Karpas-422 (cell line): ENCODE measurements around the gene SLC16A4. TPM values are rescaled to one million over a fixed set of nuclear protein-coding genes. Genes with fewer than 3 reads are reported as not detected.

Source experiments
- DNase-seq: peaks from one replicate; pipeline ENCODE4 v3.0.0-alpha.2; 2015
- H2AFZ ChIP-seq: fragments of 200-600 bp; sonication (generic); 2 replicates; pipeline ENCODE4 v1.6.1; 2014; ENCODE audit warnings: antibody characterized with exemption, low read length, mixed read lengths
- H3K27ac ChIP-seq: fragments of 200-600 bp; sonication (generic); 2 replicates; pipeline ENCODE4 v1.5.1; 2014; ENCODE audit warnings: mild to moderate bottlenecking, low read length, moderate library complexity
- H3K27me3 ChIP-seq: fragments of 200-600 bp; sonication (generic); 2 replicates; pipeline ENCODE4 v1.6.1; 2014; ENCODE audit warnings: low read length, mixed read lengths
- H3K36me3 ChIP-seq: fragments of 200-600 bp; sonication (generic); 2 replicates; pipeline ENCODE4 v1.6.1; 2014; ENCODE audit warnings: low read length, mixed read lengths; ENCODE audit not compliant: insufficient read depth
- H3K4me1 ChIP-seq: fragments of 200-600 bp; sonication (generic); 2 replicates; pipeline ENCODE4 v1.6.1; 2014; ENCODE audit warnings: mild to moderate bottlenecking, low read length, mixed read lengths
- H3K4me2 ChIP-seq: fragments of 200-600 bp; sonication (generic); 2 replicates; pipeline ENCODE4 v1.6.1; 2014; ENCODE audit warnings: low read length, low read depth, mild to moderate bottlenecking; ENCODE audit not compliant: poor library complexity, severe bottlenecking
- H3K4me3 ChIP-seq: fragments of 200-600 bp; sonication (generic); 2 replicates; pipeline ENCODE4 v1.5.1; 2014; ENCODE audit warnings: mild to moderate bottlenecking, antibody characterized with exemption, low read length, mixed read lengths
- H3K79me2 ChIP-seq: fragments of 200-600 bp; sonication (generic); 2 replicates; pipeline ENCODE4 v1.6.1; 2014; ENCODE audit warnings: mild to moderate bottlenecking, low read length, mixed read lengths
- H3K9ac ChIP-seq: fragments of 200-600 bp; sonication (generic); 2 replicates; pipeline ENCODE4 v1.6.0; 2014; ENCODE audit warnings: low read length
- H3K9me2 ChIP-seq: fragments of 200-600 bp; sonication (generic), shearing (Covaris generic); replicated peaks from 2 replicates; pipeline ENCODE4 v1.6.0; 2014; ENCODE audit warnings: mild to moderate bottlenecking, low read length, moderate library complexity; ENCODE audit not compliant: insufficient read depth
- H3K9me3 ChIP-seq: fragments of 300-700, 200-600 bp; sonication (generic); 2 replicates; pipeline ENCODE4 v1.6.1; 2014; ENCODE audit warnings: low read length, mixed read lengths
- H4K20me1 ChIP-seq: fragments of 200-600 bp; sonication (generic); 2 replicates; pipeline ENCODE4 v1.6.1; 2014; ENCODE audit warnings: mild to moderate bottlenecking, antibody characterized with exemption, low read length, low read depth; ENCODE audit not compliant: insufficient read depth
- total RNA-seq: library from RNA; depleted of rRNA; stranded (reverse); fragments of >200 nt; shearing (Covaris generic); gene quantifications from 2 replicates; pipeline ENCODE4 v1.2.3, GENCODE V29; 2014; ENCODE audit warnings: low replicate concordance

Gene SLC16A4
- total RNA-seq, 1 experiment from 2014 or later = 116 TPM

DNA sequence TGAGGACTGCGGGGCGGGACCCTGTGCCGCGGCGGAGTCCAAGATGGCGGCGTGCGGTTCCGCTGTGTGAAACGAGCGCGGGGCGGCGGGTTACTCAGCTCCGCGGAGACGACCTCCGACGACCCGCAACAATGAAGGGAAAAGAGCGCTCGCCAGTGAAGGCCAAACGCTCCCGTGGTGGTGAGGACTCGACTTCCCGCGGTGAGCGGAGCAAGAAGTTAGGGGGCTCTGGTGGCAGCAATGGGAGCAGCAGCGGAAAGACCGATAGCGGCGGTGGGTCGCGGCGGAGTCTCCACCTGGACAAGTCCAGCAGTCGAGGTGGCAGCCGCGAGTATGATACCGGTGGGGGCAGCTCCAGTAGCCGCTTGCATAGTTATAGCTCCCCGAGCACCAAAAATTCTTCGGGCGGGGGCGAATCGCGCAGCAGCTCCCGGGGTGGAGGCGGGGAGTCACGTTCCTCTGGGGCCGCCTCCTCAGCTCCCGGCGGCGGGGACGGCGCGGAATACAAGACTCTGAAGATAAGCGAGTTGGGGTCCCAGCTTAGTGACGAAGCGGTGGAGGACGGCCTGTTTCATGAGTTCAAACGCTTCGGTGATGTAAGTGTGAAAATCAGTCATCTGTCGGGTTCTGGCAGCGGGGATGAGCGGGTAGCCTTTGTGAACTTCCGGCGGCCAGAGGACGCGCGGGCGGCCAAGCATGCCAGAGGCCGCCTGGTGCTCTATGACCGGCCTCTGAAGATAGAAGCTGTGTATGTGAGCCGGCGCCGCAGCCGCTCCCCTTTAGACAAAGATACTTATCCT lies 51.2 kb downstream of the SLC16A4 start:
- Histone ChIP-seq H3K4me2 (peak overlapping the region; percentile 80), H2AFZ (no peak overlapping the region), H3K27me3 (no peaks in the 10 kb centered on the region), H3K27ac (peak overlapping the region; percentile 92), H3K36me3 (peaks cover 45% of the 10 kb centered on the region), H3K4me1 (peaks cover 59% of the 10 kb centered on the region), H3K9me2 (no peaks in the 10 kb centered on the region), H3K9ac (peak overlapping the region; percentile 99), H3K9me3 (no peaks in the 10 kb centered on the region), H4K20me1 (peaks cover 46% of the 10 kb centered on the region), H3K79me2 (peaks cover 60% of the 10 kb centered on the region), H3K4me3 (peak overlapping the region; percentile 87)
- DNase-seq = peak; percentile 83

DNA sequence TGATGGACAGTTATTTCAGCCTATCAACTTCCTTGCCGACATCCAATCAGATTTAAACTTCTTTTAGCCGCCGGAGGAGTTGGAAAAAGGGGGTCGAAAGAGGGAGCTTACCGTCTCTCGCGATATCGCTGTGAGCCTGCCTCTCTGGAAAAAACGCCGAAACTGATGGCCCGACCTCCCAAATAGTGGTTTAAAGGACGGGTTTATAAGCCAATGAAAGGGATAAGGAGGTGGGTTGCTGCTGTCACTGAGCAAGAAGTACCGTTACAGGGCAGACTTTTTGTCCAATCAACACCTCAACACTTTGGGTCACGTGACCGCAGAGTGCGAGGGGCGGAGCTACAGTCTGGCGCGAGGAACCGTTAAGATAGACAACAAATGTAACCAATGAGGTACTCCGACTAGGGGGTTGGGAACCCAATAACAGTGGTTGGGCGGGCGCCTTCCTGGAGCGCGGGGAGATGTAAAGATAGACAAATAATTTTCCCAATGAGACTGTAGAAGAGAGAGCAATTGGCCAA lies 51.9 kb downstream of the SLC16A4 start, which contains the start of gene RBM15:
TSS of gene RBM15 (plus strand) at position 492 of the 521 bp plus-strand sequence. CDS start at position 521, 29 bp downstream.
- H3K9me3 ChIP-seq = no peaks in the 10 kb centered on the region
- peak within 1 kb of the TSS; percentile 87 for H3K4me3 ChIP-seq
- DNase-seq = peak; percentile 100
- H3K79me2 ChIP-seq = peaks cover 54% of the 10 kb centered on the region
- H3K27me3 ChIP-seq = no peaks in the 10 kb centered on the region
- H3K9me2 ChIP-seq = no peaks in the 10 kb centered on the region
- H3K27ac ChIP-seq = peak within 1 kb of the TSS; percentile 92
- H3K4me1 ChIP-seq = peaks cover 52% of the 10 kb centered on the region
- H3K9ac ChIP-seq = peak within 1 kb of the TSS; percentile 99
- peak within 1 kb of the TSS; percentile 100 for H3K4me2 ChIP-seq
- H3K36me3 ChIP-seq = peaks cover 38% of the 10 kb centered on the region
- peak within 1 kb of the TSS; percentile 77; the same call in 1 of the 2 replicates for H2AFZ ChIP-seq
- peaks cover 39% of the 10 kb centered on the region for H4K20me1 ChIP-seq

DNA sequence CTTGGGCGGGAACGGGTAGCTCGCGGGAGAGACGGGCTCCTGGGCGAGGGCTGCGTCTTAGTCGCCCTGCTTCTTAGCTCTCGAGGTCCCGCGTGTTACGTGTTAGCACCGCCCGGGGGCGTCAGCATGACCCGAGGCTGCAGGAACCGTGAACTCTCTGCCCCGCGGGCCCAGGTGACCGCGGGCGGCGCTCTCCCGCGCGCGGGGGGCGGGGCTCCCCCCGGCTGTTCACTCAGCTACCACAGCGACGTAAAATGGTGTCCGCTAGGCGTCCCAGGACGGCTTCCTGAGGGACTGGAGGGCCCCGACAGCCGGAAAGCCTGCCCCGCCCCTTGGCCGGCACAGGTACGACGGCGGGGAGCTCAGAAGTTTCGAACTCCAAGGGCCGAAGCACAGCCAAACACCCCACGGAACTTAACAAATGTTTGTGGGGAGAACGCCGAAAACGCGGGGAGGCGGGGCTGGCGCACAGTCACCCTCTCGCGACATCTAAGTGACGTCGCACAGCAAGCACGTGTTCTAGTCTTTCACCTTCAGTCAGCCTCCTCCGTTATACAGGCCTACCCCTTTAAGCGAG lies 52.4 kb downstream of the SLC16A4 start:
- peak overlapping the region; percentile 93 for H3K9ac ChIP-seq
- H3K9me3 ChIP-seq = no peaks in the 10 kb centered on the region
- peak; percentile 96 for DNase-seq
- peaks cover 34% of the 10 kb centered on the region for H4K20me1 ChIP-seq
- H3K9me2 ChIP-seq = no peaks in the 10 kb centered on the region
- H3K36me3 ChIP-seq = peaks cover 33% of the 10 kb centered on the region
- H3K79me2 ChIP-seq = peaks cover 48% of the 10 kb centered on the region
- peak overlapping the region; percentile 100 for H3K4me2 ChIP-seq
- peak overlapping the region; percentile 85 for H3K4me3 ChIP-seq
- H2AFZ ChIP-seq = peak overlapping the region; percentile 77
- no peaks in the 10 kb centered on the region for H3K27me3 ChIP-seq
- H3K4me1 ChIP-seq = peaks cover 47% of the 10 kb centered on the region
- H3K27ac ChIP-seq = peak overlapping the region; percentile 87

DNA sequence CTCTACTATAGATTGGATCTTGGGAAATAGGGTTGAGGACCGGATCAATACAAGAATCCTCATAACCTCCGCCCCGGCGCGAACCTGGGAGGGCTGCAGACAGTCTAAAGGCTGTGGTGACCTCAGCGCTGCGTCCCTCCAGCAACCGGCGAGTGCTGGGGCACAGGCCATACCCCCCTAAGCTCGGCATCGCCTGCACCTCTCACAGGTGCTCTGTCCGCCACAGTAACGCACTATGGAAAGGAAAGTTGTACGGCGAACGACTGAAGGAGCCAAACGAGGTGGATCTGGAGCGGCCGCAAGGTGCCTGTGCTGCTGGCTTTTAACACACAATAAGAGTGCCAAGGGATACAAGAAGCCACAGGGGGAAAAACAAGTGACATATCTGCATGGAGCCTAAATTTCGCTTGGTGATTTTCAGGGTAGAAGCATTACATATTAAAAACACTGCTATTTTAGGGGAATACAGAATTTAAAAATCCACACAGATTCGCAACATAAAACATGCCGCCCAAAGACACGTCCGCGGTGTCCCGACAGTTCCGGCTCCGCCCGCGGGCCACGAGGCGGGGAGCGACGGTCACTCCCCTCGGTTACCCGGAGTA lies 53.0 kb downstream of the SLC16A4 start:
- peaks cover 41% of the 10 kb centered on the region for H3K4me1 ChIP-seq
- H3K36me3 ChIP-seq = peaks cover 27% of the 10 kb centered on the region
- H3K9me3 ChIP-seq = no peaks in the 10 kb centered on the region
- H3K9me2 ChIP-seq = no peaks in the 10 kb centered on the region
- H3K4me2 ChIP-seq = peak overlapping the region; percentile 100
- H3K79me2 ChIP-seq = peaks cover 42% of the 10 kb centered on the region
- no peaks in the 10 kb centered on the region for H3K27me3 ChIP-seq
- peak overlapping the region; percentile 93 for H3K9ac ChIP-seq
- H2AFZ ChIP-seq = peak overlapping the region; percentile 77
- peak; percentile 80 for DNase-seq
- H4K20me1 ChIP-seq = peaks cover 28% of the 10 kb centered on the region
- H3K4me3 ChIP-seq = peak overlapping the region; percentile 85
- peak overlapping the region; percentile 87 for H3K27ac ChIP-seq

DNA sequence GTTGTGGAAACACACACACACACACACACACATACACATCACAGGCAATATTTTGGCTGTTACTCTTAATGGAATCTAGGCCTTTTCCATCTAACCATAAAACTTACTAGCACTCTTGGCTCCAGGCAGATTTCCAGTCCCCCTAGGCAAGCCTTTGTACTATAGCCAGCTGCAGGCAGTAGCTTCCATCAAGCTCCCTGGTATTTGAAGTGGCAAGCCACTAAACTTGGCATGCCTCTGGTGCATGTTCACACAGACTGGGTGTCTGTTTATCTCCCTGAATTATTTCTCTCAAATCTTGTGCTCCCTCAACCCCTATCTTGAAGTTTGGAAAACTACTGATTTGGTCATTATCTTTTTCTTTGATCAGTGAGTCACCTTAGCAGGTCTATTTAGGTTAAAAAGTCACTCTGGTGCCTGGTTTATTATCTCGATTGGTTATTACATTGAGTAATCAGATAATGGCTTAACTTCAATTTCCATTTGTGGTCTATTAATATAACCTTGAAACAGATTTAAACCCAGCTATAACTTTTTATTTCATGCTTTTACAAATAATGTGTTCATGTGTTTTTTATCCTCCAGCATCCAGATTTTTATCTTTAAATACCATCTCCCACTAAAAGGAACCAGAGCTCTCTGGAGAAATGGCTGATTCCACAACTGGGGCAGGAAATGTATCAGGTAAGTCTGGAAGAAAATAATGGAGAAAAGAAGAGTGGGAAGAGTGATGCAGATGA lies 54.4 kb downstream of the SLC16A4 start:
- Histone ChIP-seq H3K27ac (peak overlapping the region; percentile 87; the same call in 1 of the 2 replicates), H3K79me2 (peaks cover 29% of the 10 kb centered on the region), H3K27me3 (no peaks in the 10 kb centered on the region), H3K4me2 (peak overlapping the region; percentile 100), H3K9me2 (no peaks in the 10 kb centered on the region), H3K4me3 (no peak overlapping the region), H4K20me1 (peaks cover 15% of the 10 kb centered on the region), H3K9ac (peak overlapping the region; percentile 35), H2AFZ (no peak overlapping the region), H3K36me3 (peaks cover 13% of the 10 kb centered on the region), H3K9me3 (no peaks in the 10 kb centered on the region), H3K4me1 (peaks cover 27% of the 10 kb centered on the region)
- no peak for DNase-seq

DNA sequence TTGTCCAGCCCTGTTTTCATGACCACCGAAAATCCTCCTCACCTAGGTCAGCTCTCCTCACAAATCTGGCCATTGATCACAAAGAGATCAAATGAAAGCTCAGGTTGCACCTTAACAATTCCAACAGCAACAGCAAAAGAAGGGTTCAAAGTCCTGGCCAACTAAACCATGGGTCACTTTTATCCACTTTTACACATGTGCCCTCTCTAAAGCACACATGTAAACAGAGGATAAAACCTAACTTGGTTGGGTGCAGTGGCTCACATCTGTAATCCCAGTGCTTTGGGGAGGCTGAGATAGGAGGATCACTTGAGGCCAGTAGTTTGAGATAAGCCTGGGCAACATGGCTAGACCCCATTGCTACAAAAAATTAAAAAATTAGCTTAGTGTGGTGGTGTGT lies 55.6 kb downstream of the SLC16A4 start:
- H3K27ac ChIP-seq = no peak overlapping the region
- no peak overlapping the region for H3K4me3 ChIP-seq
- no peak overlapping the region for H3K9ac ChIP-seq
- H4K20me1 ChIP-seq = peaks cover 3% of the 10 kb centered on the region; the same call in 1 of the 2 replicates
- H3K4me1 ChIP-seq = peaks cover 17% of the 10 kb centered on the region
- no peaks in the 10 kb centered on the region for H3K27me3 ChIP-seq
- no peak overlapping the region for H2AFZ ChIP-seq
- no peak overlapping the region for H3K4me2 ChIP-seq
- DNase-seq = no peak
- peaks cover 2% of the 10 kb centered on the region for H3K36me3 ChIP-seq
- H3K9me2 ChIP-seq = no peaks in the 10 kb centered on the region
- H3K79me2 ChIP-seq = peaks cover 17% of the 10 kb centered on the region
- H3K9me3 ChIP-seq = no peaks in the 10 kb centered on the region

DNA sequence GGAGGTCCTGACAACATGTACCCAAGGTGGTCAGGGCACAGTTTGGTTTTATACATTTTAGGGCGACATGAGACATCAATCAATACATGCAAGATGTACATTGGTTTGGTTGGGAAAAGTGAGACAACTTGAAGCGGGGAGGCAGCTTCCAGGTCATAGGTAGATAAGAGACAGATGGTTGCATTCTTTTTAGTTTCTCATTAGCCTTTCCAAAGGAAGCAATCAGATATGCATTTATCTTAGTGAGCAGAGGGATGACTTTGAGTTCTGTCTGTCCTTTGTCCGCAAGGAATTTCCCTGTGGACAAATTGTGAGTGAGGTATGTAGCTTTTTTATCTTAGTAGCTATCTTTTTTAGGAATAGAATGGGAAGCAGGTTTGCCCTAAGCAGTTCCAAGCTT lies 62.1 kb downstream of the SLC16A4 start:
- DNase-seq = no peak
- no peaks in the 10 kb centered on the region for H3K9me2 ChIP-seq
- H3K79me2 ChIP-seq = no peaks in the 10 kb centered on the region
- no peak overlapping the region for H2AFZ ChIP-seq
- H4K20me1 ChIP-seq = no peaks in the 10 kb centered on the region
- H3K27ac ChIP-seq = no peak overlapping the region
- H3K9me3 ChIP-seq = no peaks in the 10 kb centered on the region
- H3K36me3 ChIP-seq = no peaks in the 10 kb centered on the region
- no peak overlapping the region for H3K9ac ChIP-seq
- no peaks in the 10 kb centered on the region for H3K27me3 ChIP-seq
- no peak overlapping the region for H3K4me3 ChIP-seq
- H3K4me1 ChIP-seq = no peaks in the 10 kb centered on the region
- no peak overlapping the region for H3K4me2 ChIP-seq
